Activated naive CD8-positive, alpha-beta T cell (primary cell): Measurements from ENCODE around the gene NPSR1.
"Not testable (repeated sequence)": the region's sequence is repeated elsewhere in the genome, so short reads cannot be mapped to it uniquely, and the experiment has no call there.

Experiments used
- H3K27ac Mint-ChIP-seq: one replicate; pipeline ENCODE4 v1.8.0; 2021; ENCODE audit warnings: mixed read lengths
- H3K27me3 Mint-ChIP-seq: one replicate; pipeline ENCODE4 v1.8.0; 2021; ENCODE audit warnings: mixed read lengths
- H3K36me3 Mint-ChIP-seq: one replicate; pipeline ENCODE4 v1.8.0; 2021; ENCODE audit warnings: mixed read lengths
- H3K4me1 Mint-ChIP-seq: one replicate; pipeline ENCODE4 v1.8.0; 2021; ENCODE audit warnings: low read depth, mixed read lengths
- H3K4me3 Mint-ChIP-seq: one replicate; pipeline ENCODE4 v1.8.0; 2021; ENCODE audit warnings: mild to moderate bottlenecking, mixed read lengths
- H3K9me3 Mint-ChIP-seq: one replicate; pipeline ENCODE4 v1.8.0; 2021; ENCODE audit warnings: low read depth, mixed read lengths

Gene NPSR1

GRCh38 chr7:34878944-34879735 is 221.1 kb downstream of the NPSR1 start:
- H3K4me3 Mint-ChIP-seq, H3K27me3 Mint-ChIP-seq, H3K36me3 Mint-ChIP-seq, H3K27ac Mint-ChIP-seq, H3K4me1 Mint-ChIP-seq: not testable (repeated sequence)
- H3K9me3 Mint-ChIP-seq: peaks cover 11% of the 10 kb centered on the region

GRCh38 chr7:34879871-34880270 is 221.9 kb downstream of the NPSR1 start:
- no peak overlapping the region for H3K27ac Mint-ChIP-seq
- H3K27me3 Mint-ChIP-seq: peaks cover 1% of the 10 kb centered on the region
- no peaks in the 10 kb centered on the region for H3K4me1 Mint-ChIP-seq
- H3K4me3 Mint-ChIP-seq: no peak overlapping the region
- peaks cover 3% of the 10 kb centered on the region for H3K36me3 Mint-ChIP-seq
- peaks cover 12% of the 10 kb centered on the region for H3K9me3 Mint-ChIP-seq

GRCh38 chr7:34883855-34884254 is 225.8 kb downstream of the NPSR1 start:
- H3K9me3 Mint-ChIP-seq: peaks cover 12% of the 10 kb centered on the region
- not testable (repeated sequence) for H3K36me3 Mint-ChIP-seq, H3K27me3 Mint-ChIP-seq, H3K27ac Mint-ChIP-seq, H3K4me3 Mint-ChIP-seq, H3K4me1 Mint-ChIP-seq

GRCh38 chr7:34886856-34887255 is 228.8 kb downstream of the NPSR1 start:
- Mint-ChIP-seq H3K4me1 (no peaks in the 10 kb centered on the region), H3K4me3 (no peak overlapping the region), H3K9me3 (peaks cover 10% of the 10 kb centered on the region), H3K27ac (no peak overlapping the region), H3K27me3 (peaks cover 4% of the 10 kb centered on the region), H3K36me3 (peaks cover 3% of the 10 kb centered on the region)

- Mint-ChIP-seq H3K9me3 (peaks cover 11% of the 10 kb centered on the region), H3K27me3 (peaks cover 10% of the 10 kb centered on the region), H3K4me3 (no peak overlapping the region), H3K4me1 (no peaks in the 10 kb centered on the region), H3K27ac (no peak overlapping the region), H3K36me3 (peaks cover 6% of the 10 kb centered on the region)
Measured at GRCh38 chr7:34889951-34890350, 231.9 kb downstream of the NPSR1 start.

GRCh38 chr7:34895202-34895601 is 237.2 kb downstream of the NPSR1 start:
- H3K27me3 Mint-ChIP-seq: peaks cover 9% of the 10 kb centered on the region

More at GRCh38 chr7:34895202-34895601, 237.2 kb downstream of the NPSR1 start:
- no peak overlapping the region for H3K27ac Mint-ChIP-seq
- H3K36me3 Mint-ChIP-seq: peaks cover 7% of the 10 kb centered on the region
- H3K9me3 Mint-ChIP-seq: peaks cover 17% of the 10 kb centered on the region
- no peak overlapping the region for H3K4me3 Mint-ChIP-seq
- H3K4me1 Mint-ChIP-seq: no peaks in the 10 kb centered on the region
